GM19328 (cell line): ENCODE data around the gene C17orf100.

Source experiments
- ATAC-seq: cut with Tn5 transposase; IDR thresholded peaks from one replicate; pipeline ENCODE4 v1.9.1; 2021; ENCODE audit warnings: mild to moderate bottlenecking, moderate library complexity; ENCODE audit not compliant: unreplicated experiment

The C17orf100 gene

DNA sequence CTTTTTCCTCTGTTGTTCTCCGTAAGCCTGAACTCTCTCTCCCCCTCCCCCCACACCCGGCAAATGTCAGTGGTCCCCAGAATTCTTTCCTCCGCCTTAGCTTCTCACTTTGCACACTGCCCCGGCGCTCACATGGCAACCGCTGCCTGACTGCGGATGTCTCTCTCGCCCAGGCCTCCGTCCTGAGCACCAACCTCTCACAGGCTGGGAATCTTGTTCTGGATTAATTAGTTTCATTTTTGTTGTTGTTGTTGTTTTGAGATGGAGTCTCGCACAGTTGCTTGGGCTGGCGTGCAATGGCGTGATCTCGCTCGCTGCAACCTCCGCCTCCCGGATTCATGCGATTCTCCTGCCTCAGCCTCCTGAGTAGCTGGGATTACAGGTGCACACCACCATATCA is 16.7 kb downstream of the C17orf100 start:
- no peak for ATAC-seq

DNA sequence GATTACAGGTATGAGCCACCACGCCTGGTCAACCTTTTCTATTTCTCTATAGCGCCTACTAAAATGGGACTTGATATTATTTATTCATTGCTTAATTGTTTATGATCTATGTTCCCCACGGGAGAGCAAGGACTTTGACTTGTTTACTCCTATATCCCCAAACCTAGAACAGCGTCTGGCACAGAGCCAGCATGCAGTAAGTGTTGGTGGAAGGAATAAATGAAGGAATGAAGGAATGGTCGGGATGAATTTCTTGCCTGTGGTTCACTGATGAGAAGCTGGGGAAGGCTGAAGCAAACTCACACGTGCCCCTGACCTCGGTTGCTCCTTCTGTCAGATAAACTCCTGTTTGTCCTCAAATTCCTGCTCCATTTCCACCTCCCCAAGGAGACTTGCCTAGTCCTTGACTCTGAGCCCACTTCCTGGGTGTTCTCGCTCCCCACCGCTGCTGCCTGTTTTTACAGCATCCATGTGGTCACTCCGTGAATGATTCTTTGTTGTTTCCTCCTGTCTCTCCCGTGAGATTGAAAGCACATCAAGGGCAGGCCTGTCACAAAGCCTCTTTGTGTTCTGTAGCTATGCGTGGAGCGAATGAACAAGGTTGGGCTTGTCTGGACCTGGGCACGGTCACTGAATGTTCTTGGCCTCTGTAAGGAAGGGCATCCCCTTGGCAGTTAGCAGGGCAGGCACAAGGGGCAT is 17.3 kb downstream of the C17orf100 start:
- ATAC-seq, result no peak

DNA sequence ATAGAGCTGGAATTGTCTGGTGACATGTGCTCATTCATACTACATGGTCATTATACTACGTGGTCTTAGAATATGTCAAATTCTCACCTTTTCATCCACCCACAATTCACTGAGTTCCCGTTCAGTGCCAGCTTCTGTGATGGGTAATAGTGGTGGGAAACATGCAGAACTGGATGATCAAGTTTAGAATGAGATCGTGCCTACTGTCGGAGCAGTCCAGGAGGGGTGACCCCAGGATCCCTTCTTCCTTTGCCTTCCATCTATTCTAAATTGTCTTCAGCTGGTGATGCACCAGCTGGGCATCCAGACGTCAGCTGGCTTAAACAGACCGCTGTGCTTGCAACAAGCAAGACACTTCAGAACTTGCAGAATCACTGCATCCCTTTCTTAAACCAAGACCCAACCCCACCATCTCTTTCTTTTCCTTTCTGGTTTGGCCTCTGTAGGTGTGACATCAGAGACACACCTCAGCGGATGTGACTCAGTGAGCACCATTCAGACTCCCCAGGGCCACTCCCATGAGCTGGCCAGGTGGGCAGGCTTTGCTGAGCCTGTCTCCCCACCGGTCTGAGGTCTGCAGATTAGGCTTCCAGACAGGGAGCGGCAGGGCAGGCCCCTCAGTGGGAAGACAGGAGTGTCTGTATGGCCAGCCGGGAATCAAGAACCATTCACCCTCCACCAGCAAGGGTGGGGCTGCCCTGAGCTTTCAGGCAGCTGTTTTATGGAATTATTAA is 18.1 kb downstream of the C17orf100 start:
- no peak for ATAC-seq

DNA sequence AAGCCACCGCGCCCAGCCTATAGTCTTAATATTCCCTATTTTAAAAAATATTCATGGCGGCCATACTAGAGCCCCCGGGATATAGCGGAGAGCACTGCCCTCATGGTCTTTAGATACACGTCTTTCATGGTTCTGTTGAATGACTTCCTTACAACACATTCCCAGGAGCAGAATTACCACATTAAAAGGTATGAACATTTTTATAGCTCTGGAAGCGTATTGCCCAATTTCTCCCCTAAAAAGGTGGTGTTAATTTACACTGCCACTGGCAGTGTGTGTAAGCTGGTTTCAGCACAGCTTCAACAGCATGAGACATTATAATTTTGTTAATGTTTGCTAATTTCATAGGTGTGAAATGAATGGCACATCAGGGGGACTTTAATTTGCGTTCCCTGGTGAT is 19.0 kb downstream of the C17orf100 start:
- ATAC-seq, result no peak

DNA sequence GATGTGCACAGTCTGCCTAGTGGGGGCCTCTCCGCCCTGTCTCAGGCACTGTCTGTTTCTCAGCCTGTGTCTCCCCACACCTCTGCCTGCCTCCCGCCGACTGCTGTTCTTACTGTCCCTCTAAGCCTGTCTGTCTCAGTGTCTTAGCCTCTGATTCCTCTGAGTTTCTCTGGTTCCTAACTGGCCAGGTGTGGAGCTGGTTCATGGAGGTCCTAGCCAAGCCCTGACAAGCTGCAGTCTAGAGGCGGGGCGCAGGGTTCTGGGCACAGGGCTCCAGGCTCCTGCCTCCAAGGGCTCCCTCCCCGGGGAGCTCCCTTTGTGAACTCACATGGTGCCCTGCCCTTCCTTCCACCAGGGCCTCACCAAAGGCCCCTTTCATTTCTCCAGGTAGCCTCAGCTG is 19.4 kb downstream of the C17orf100 start:
- ATAC-seq, result no peak

DNA sequence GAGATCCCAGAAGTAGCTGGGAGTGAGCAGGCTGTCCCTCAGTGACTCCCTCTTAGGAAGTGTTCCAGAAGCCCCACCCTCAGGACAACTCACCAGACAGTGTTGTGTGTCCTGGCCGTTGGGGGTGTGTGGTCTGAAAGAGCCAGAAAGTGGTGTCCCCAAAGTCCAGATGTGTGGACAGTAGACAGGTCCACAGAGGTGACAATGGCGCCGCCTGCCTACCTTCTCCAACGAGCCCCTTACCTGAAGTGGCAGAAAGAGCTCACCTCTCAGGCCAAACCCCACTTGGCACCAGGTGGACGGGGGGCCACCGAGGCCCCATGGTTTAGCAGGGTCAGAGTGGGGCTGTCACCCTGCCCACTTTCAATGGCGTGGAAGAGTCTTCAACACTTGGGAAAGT is 19.9 kb downstream of the C17orf100 start:
- no peak for ATAC-seq

DNA sequence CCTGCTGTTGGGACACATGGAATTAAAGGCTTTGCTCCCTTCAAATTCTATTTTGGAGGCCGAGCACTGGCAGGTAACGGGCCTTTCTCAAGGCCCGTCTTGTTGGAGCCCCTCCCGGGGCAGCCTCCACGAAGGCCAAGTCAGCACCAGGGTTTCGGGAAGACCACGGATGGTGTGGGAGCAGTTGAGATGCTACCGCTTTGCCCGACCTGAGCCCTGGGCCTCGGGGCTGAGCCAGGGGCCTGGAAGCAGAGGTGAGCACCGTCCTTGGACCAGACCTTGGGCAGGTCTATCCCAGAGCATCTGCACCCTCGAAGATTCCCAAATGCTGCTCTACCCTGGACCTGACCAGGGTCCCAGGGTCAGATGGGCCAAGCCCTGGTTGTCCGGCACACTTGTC is 23.0 kb downstream of the C17orf100 start:
- no peak for ATAC-seq

DNA sequence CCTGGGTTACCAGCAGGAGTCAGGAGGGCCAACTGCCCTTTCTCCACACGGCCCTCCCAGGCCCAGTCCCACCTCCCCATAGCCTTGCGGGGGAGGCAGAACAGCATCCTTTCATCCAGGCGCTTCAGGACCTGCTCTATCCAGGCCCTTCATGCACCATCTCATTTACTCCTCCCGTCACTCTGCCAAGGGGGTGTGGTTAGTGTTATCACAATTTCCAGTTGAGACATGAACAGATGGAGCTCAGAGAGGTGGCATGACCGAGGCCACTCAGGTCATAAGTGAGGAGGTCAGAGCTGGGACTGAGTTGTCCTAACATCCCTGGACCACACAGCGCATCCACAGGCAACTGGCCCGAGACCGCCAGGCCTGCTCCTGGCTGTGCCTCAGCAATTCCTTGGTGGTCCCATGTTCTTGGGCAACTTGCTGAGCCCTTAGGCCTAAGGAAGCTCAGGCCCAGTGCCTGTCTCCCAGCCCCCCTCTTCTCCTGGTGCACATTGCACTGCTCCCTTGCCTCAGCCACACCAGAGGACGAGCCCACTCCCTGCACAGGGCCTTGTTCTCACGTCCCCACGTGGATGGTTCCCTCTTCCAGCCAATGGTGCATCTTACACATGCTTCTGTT is 23.8 kb downstream of the C17orf100 start:
- ATAC-seq, result no peak

DNA sequence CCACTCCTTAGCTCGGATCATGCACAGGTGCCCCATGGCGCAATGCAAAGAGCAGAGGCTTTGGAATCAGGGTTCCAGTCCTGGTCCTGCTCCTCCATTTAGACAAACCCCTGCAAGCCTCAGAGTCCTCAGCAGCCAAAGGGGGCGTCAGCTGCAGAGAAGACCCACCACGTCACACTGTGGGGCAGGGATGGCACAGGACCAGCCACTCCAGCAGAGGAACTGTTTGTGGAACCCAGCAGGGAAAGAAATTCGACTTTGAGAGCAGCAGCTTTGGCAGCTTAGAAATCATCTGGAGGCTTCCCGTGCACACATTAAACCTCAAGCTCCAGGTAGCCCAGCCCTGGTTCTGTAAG is 25.2 kb downstream of the C17orf100 start:
- no peak for ATAC-seq

DNA sequence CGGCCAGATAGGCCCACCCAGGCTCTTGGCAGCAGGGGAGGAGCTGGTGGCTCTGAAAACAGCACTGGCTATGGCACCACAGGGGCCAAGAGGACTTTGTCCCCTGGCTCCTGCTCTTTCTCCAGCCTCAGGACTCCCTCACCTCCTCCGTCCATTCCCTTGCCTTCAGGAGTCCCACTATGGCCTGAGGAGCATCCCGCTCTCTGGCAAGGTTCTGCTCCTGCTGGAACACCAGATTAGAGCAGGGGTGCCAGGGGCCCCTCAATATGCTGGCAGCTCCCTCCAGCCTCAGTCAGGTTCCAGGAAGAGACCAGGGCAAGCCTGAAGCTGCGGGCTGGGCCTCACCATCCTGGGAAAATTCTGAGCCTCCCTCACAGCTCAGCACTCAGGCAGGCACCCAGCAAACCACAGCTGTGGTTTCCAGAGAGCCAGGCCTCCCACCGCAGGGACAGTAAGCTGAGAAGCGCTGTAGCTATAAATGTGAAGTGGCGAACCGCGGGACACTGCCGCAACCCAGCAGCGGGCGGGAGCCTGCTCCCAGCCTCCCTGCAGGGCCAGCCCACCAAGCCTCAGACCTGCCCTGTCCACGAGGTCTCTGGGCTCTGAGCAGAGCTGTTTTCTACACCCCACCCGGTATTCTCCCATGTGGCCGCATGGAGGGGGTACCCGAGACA is 25.7 kb downstream of the C17orf100 start:
- no peak for ATAC-seq

DNA sequence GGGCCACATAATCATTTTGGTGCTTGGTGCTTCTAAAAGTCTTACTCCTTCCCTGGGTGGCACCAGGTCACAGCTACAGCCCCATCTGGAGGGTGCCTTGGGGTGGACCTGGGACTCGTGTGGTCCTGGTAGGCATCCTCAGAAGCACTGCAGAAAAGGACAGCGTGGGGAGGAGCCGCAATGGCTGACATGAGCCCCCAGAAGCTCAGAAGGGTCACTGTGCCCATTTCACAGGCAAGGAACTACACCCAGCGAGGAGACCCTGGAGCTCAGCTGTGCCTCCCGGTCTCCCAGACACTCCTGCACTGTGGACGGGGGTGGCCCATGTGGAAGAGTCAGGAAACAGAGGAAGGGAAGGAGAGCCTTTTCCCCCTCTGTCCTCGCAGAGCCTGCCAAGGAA is 26.4 kb downstream of the C17orf100 start:
- ATAC-seq, result no peak

DNA sequence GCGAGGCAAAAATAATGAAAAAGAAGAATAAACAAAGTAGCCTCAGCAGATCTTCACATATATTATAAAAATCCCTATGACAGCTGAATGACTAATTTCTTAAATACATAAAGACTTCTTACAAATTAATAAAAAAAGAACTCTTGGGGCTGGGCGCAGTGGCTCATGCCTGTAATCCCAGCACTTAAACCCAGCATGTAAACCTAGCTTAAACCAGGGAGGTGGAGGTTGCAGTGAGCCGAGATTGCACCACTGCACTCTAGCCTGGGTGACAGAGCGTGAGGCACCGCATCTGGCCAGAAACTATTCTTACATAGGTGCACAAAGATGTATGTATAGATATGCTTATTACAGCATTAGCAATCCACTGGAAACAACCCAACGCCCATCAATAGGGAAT is 27.7 kb downstream of the C17orf100 start:
- ATAC-seq, result no peak

DNA sequence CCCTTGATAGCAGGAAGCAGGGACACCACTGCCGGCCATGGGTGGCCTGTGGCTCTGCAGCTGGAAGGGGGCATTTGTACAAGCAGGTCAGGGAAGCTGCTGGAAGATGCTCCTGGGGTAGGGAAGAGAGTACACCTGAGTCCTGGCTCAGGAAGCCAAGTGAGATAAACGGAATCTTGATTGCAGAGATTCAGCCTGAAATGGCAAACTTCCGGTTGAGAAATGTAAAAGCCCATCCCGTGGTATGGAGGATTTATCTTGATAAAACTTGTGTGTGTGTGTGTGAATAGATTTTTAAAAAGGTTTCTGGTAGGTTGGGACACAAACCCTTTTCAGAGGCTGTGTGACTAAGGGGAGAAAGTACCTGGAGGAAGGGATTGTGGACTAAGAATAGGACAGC is 29.6 kb downstream of the C17orf100 start:
- no peak for ATAC-seq

DNA sequence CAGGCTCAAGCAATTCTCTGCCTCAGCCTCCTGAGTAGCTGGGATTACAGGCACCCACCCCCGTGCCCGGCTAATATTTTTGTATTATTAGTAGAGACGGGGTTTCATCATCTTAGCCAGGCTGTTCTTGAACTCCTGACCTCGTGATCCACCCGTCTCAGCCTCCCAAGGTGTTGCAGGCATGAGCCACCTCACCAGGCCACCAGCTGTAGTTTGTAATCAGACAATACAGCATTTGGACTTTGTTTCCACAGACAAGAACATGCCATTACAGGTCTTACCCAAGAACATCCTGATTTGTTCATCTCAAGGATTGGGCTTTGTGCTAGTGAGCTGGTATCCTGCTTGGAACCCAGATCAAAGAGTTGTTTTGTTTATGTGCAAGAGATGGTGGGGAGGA is 30.1 kb downstream of the C17orf100 start:
- no peak for ATAC-seq

DNA sequence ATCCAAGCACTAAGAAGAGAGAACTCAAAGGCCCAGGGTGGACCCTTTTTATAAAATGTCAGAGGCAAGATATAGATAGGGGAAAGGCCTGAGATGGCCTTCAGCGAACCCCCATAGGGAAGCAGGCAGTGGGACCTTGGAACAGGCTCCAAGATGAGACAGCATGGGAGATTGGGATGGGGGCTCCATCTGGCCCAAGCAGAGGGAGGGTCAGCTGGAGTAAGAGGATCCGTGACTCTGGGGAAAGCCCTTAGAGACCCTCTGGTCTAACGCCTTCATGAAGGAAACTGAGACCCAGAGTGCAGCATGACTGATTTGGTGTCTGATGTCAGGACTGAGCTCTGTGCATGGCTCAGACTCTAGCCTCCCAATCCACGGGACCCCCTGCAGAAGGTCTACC is 30.8 kb downstream of the C17orf100 start:
- no peak for ATAC-seq

DNA sequence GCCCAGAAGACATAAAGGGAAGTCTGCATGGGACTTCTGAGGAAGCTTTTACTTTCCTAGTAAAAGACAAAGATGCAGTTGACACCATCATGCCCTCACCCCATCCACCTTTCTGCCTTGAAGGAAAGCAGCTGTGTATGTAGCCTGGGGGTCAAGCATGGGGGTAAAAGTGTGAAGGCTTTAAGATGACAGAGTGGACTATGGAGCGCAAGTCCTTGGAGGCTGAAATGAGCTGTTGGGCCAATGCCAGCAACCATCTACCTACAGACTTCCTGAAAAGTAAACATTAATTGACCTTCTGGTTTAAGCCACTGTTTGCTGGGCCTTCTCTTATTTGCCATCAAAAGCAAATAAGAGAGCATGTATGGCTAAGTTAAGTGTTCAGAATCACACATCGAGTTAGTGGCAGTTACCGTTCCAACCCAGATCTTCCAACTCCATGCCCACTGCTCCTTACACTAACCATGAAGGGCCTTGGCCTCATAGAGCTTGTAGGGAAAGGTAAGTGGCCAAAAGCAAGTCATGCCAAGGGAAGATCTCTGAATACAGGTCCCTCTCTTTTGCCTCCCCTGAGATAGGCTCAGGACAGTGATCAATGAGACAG is 31.6 kb downstream of the C17orf100 start:
- ATAC-seq, result no peak

DNA sequence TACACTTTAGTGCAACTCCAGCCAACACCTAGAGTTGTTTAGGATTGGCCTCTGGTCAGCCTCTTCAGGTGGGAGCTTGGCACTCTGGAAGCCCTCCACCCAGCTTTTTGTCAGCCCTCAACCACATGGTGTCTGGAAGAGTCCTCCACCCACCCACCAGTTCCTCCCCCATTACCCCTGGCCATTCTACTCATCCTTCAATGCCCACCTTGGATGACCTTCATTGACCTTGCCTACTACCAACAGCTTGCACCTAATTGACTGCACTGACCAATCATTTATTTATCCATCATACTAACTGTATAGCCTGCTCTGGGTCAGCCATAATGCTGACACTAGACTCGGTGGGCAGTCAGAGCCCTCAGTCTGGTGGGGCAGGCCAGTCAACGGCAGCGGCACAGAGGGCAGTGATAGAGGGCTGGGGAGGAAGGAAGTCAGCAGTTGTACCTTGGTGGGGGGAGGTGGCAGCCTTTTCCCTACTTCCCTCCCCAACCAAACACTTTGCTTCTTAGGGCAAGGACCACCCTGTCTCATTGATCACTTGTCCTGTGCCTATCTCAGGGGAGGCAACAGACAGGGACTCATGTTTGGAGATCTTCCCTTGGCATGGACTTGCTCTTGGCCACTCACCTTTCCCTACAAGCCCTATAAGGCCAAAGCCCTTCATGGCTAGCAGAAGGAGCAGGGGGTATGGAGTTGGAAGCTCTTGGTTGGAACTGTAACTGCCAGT is 32.3 kb downstream of the C17orf100 start:
- ATAC-seq, result no peak

DNA sequence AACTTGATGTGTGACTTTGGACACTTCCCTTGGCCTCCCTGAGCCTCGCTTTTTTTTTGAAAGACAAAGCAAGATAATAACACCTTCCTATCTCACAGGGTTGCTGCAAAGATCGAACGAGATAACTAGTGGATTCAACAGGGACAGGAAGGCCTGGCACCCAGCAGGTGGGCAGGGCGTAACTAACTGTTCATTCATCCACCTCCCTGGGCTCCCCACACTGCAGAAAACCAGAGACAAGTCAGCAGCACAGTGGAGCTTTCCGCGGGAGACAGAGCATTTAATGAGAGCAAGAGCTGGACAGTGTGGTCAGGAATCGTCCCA is 32.9 kb downstream of the C17orf100 start:
- ATAC-seq, result no peak

DNA sequence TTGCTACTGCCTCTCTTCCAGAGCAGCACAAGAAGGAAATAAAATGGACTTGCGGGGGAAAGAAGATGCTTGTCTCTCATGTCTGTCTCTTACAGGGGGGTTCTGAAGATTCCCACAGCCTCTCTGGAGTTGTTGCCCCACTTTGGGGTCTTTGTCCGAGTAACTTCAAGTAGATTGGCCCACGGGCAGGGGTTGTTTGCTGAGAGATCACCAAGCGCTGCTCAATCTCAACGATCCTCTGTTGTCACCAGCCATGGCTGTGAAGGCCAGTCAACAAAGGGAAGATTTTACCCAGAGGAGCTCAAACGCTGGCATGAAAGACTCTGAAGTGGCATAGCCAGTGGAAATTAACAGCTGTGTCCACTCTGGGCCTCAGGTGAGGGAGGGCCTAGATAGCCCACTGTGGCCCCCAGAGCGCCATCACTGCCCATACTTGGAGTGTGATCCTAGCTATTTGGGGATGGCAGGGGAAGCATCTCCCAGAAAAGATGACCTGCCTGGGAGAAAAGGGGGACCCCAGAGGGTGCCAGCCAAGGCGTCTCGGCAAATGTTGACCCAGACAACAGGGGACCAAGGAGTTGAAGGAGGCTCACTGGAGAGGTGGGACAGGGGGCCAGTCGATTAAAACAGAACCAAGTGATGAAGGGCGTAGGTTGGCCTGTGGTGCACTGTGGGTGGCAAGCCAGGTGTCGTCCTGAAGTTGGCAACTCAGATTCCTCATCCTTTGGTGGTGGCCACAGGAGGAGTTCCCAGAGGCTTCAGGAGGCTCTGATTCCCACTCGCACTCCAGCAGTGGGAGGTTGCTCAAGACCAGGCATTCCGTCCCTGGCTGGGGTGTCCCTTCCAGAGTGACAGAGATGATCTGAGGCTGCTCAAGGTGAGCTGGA is 33.6 kb downstream of the C17orf100 start:
- no peak for ATAC-seq

DNA sequence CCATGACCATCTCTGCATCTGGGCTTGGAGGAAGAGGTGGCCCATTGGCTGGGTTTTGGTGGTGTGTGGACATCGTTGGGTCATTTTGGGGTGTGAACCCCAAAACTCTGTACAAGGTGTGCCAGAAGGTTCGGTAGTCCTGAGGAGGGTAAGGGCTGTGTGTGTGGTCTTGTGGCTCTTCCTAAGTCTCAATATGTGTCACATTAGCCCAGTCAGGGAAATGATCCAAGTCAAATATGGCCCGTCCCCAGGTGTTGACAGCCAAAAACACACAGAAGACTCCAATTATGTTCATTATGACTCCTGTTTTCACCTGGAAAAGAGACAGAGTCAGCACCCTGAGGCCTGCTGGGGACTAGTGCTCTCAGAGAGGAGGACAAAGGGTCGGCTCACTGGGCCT is 34.5 kb downstream of the C17orf100 start:
- ATAC-seq, result no peak
